Fibroblast of pulmonary artery (primary cell): ENCODE measurements around the gene GOSR2.

Experiments
- DNase-seq: peaks from one replicate; pipeline ENCODE4 v3.0.0-alpha.2; 2010; ENCODE audit warnings: low read depth
- H3K4me3 ChIP-seq: replicated peaks from 2 replicates; pipeline ENCODE4 v1.5.1; 2011; ENCODE audit warnings: low read depth, mild to moderate bottlenecking, control low read depth, low read length, moderate library complexity
- TF ChIP-seq, protein P1 (sequence below): IDR thresholded peaks from 2 replicates; pipeline ENCODE4 v1.5.1; 2011; ENCODE audit warnings: mild to moderate bottlenecking, control low read depth, low read length, inconsistent platforms; ENCODE audit errors: missing control alignments

The GOSR2 gene

DNA sequence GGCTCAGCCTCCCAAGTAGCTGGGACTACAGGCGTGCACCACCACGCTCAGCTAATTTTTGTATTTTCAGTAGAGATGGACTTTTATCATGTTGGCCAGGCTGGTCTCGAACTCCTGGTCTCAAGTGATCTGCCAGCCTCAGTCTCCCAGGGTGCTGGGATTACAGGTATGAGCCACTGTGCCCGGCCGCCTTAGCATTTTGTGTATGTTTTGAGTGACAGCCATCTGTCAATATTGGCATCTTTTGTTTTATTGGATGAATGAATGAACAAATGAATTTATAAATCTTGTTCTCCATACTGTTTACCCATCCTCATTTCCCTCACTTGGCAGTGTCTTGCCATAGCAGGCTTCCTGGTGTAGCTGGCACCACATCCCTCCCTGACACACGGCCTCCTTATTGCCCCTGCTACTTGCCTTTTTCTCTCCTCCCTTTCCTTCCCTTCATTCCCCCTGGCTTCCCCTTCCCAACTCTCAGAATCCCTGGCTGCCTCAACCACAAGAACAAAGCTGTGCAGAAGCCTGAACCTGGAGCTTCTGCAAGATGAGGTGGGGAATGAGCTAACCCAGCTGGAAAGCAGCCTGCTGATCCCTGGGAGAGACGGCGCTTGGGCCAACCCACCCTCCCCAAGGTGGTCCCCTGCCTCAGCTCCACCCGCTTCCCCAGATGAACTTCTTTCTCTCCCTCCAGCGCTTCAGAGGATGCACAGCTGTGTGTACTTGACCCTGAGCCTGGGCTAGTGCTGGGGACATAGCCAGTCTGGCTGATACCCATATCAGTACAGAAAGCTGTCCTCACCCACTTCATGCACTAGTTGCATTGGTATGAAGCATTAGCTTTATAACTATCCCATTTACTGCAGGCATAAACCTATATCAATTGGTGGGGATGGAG lies 37.3 kb upstream of the GOSR2 start:
- H3K4me3 ChIP-seq = no peak overlapping the region
- TF ChIP-seq, protein P1, sequence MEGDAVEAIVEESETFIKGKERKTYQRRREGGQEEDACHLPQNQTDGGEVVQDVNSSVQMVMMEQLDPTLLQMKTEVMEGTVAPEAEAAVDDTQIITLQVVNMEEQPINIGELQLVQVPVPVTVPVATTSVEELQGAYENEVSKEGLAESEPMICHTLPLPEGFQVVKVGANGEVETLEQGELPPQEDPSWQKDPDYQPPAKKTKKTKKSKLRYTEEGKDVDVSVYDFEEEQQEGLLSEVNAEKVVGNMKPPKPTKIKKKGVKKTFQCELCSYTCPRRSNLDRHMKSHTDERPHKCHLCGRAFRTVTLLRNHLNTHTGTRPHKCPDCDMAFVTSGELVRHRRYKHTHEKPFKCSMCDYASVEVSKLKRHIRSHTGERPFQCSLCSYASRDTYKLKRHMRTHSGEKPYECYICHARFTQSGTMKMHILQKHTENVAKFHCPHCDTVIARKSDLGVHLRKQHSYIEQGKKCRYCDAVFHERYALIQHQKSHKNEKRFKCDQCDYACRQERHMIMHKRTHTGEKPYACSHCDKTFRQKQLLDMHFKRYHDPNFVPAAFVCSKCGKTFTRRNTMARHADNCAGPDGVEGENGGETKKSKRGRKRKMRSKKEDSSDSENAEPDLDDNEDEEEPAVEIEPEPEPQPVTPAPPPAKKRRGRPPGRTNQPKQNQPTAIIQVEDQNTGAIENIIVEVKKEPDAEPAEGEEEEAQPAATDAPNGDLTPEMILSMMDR = no peak
- no peak for DNase-seq

DNA sequence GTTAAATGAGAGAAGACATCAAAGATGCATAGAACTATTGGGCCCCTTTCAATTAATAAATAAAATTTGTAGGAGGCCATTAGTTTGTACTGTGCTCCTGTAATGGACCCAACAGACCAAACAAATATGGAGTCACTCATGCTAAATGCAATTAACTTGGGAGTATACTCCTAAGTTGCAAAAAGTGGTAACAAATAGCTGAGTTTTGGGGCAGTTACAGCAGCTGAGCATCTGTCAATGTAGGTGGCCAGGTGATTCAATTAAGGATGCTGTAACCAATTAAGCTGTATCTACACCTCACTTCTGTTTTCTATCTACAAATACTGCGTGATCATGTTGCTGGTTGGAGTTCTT lies 36.7 kb upstream of the GOSR2 start:
- TF ChIP-seq, protein P1 = no peak
- no peak overlapping the region for H3K4me3 ChIP-seq
- DNase-seq = no peak

DNA sequence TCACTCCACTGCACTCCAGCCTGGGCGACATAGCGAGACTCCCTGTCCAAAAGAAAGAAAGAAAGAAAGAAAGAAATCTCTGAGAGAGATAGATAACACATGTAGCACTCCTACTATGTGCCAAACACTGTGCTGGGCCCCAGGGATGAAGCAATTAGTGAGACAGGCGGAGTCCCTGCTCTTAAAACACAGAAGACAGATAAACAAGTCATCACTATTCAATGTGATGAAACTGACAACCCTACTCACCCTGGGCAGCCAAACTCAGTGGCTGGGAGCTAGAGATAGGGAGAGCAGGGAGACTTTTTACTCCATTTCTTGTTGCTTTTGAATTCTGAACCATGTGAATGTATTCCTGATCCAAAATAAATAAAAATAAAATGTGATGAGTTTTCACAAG lies 35.2 kb upstream of the GOSR2 start:
- DNase-seq = no peak
- no peak overlapping the region for H3K4me3 ChIP-seq
- TF ChIP-seq, protein P1 = no peak

DNA sequence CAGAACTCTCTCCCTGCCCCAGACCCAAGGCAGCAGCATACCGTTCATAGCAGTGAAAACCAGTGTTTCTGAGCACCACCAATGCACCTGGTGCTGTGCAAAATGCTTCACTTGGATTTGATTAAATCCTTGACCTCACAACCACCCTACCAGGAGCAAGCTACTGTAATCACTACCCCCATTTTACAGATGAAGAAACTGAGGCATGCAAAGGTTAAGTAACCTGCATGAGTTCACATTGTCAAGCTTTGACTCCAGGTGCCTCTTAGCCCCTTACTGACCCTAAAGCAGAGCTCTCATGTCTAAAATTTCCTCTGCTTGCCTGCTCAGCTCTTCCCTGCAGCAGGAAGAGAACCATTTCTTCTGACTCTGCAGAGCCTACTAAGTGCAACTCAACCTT lies 34.2 kb upstream of the GOSR2 start:
- H3K4me3 ChIP-seq = no peak overlapping the region
- no peak for DNase-seq
- TF ChIP-seq, protein P1 = no peak

DNA sequence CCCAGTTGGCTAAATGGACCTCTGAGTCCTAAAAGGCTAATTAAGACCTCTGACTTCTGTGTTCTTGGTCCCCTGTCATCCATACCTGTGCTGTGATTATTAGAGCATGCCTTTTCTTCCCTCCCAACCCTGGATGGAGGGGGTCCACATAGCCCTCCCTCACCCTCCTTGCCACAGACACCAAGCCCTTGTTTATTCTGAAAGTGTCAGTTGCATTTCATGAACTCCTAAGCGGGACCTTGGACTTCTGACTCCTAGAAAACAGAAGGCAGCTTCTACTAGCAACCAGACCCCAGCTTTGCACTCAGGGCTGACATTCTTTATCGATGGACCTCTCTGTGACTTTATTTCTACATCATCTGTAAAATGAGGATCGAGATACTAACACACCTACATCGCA lies 33.4 kb upstream of the GOSR2 start:
- no peak for DNase-seq
- TF ChIP-seq, protein P1 = no peak
- H3K4me3 ChIP-seq = no peak overlapping the region

DNA sequence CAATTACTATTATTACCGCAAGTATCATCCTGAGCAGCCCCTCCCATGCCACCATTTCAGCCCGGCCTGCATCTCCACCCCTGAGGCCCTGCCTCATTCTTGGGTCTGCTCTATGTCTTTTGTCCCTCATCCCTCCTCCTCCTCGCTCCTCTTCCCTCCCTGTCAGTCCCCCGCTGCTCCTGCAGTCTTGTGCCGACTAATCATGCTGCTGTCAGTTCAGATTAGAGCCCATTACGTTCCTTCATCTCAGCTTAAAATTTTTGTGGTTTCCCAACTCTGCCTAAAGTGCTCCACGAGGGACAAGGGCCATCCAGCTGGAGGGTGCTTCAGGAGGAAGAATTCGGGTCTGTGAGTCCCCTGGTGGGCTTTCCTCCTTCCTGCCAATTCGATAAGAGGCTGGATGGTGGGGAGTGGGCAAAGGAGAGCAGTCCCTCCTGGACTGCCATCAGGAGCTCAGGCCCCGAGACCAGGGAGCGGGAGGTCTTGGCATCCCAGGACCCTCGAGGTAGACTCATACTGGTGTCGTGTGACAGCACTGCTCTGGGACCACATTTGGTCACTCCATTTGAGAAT lies 32.9 kb upstream of the GOSR2 start:
- DNase-seq = no peak
- H3K4me3 ChIP-seq = no peak overlapping the region
- TF ChIP-seq, protein P1 = no peak
